BJ (cell line): ENCODE measurements around the gene CHCT1. TPM values are rescaled to one million over a fixed set of nuclear protein-coding genes. Genes with fewer than 3 reads are reported as not detected.

ENCODE experiments used
- CTCF ChIA-PET: fragments of 350-600 bp; formaldehyde crosslinking; extraction: SDS; loops from one replicate; lab custom pipeline; 2021; ENCODE audit warnings: antibody characterized with exemption, inconsistent platforms; lab: Yijun Ruan, JAX
- POLR2A ChIA-PET: fragments of 300-600 bp; sonication (Branson Sonifier 250); formaldehyde crosslinking; extraction: SDS; loops from one replicate; lab custom pipeline; 2021; ENCODE audit warnings: antibody characterized with exemption; lab: Charles Lee
- DNase-seq: peaks from one replicate; pipeline ENCODE4 v3.0.0-alpha.2; 2011; ENCODE audit warnings: low read depth
- H3K27me3 ChIP-seq: 2 replicates; pipeline ENCODE4 v1.6.0; 2011; ENCODE audit warnings: low read length; ENCODE audit not compliant: control insufficient read depth, insufficient read depth
- H3K36me3 ChIP-seq: 2 replicates; pipeline ENCODE4 v1.5.1; 2011; ENCODE audit warnings: low read length; ENCODE audit not compliant: control insufficient read depth, insufficient read depth
- H3K4me3 ChIP-seq: 2 replicates; pipeline ENCODE4 v1.5.1; 2011; ENCODE audit warnings: low read depth, mild to moderate bottlenecking, control low read depth, low read length
- polyA plus RNA-seq: library from polyadenylated mRNA; depleted of rRNA; stranded (reverse); fragments of >200 nt; gene quantifications from 2 replicates; pipeline ENCODE4 v1.2.3, GENCODE V29; 2011
- TF ChIP-seq, protein P1 (sequence below): IDR thresholded peaks from 2 replicates; pipeline ENCODE4 v1.5.1; 2011; ENCODE audit warnings: low read depth, mild to moderate bottlenecking, control low read depth, inconsistent platforms, low read length, moderate library complexity; ENCODE audit not compliant: insufficient read depth

The CHCT1 gene
- polyA plus RNA-seq, 1 experiment: not detected

DNA sequence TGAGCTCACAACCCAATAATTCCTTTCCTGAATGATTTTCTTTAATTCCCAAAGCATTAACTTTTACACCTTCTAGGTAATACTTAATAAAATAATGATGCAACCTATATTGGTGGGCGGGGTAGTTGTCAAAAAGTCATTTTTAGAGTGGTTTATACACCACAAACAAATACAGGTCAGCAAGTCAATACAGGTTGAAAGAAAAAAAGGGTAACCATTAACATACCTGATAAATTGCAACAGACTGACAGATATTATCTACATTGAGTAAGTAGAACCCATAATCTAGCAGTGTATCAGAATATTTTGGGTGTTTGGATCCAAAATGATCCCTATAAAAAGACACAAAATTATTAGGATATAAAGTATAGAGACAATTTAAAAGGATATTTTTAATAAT is 39.3 kb downstream of the CHCT1 start:
- TF ChIP-seq, protein P1, sequence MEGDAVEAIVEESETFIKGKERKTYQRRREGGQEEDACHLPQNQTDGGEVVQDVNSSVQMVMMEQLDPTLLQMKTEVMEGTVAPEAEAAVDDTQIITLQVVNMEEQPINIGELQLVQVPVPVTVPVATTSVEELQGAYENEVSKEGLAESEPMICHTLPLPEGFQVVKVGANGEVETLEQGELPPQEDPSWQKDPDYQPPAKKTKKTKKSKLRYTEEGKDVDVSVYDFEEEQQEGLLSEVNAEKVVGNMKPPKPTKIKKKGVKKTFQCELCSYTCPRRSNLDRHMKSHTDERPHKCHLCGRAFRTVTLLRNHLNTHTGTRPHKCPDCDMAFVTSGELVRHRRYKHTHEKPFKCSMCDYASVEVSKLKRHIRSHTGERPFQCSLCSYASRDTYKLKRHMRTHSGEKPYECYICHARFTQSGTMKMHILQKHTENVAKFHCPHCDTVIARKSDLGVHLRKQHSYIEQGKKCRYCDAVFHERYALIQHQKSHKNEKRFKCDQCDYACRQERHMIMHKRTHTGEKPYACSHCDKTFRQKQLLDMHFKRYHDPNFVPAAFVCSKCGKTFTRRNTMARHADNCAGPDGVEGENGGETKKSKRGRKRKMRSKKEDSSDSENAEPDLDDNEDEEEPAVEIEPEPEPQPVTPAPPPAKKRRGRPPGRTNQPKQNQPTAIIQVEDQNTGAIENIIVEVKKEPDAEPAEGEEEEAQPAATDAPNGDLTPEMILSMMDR: no peak
- no peak overlapping the region for H3K4me3 ChIP-seq
- CTCF ChIA-PET: no interaction called here
- peaks cover 8% of the 10 kb centered on the region for H3K36me3 ChIP-seq
- no peaks in the 10 kb centered on the region for H3K27me3 ChIP-seq
- POLR2A ChIA-PET: no interaction called here
- DNase-seq: no peak

DNA sequence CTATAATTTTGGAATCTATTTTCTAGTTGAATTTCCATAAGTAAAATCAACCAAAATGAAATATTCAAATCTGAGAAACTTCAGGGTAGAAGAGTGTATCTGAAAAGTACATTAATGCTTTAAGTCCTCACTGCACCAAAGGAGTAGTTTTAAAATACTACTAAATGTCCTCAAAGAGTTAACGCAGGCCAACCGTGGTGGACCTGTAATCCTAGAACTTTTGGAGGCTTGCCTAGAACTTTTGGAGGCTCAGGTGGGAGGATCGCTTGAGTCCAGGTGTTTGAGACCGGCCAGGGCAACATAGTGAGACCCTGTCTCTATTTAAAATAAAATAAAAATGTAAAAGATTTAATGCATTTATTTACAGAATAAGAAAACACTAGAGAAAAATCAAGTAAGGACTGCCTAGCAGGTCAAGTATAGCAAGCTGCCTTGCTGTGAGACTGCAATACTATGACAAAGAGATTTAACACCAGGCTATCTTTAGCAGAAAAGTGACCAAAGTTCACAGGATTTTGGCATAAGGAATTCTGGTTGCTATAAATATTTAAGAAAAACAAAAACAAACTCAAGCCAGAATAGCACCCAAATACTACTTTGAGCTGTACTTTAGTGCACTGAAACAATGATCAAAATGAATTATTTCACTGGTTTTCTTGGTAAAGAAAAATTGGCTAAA is 41.0 kb downstream of the CHCT1 start:
- no peak for DNase-seq
- CTCF ChIA-PET: interaction anchor here (0.7 kb wide), 1 partner anchor 82 kb away, joined by 3 read pairs; no protein-coding TSS in a partner anchor

DNA sequence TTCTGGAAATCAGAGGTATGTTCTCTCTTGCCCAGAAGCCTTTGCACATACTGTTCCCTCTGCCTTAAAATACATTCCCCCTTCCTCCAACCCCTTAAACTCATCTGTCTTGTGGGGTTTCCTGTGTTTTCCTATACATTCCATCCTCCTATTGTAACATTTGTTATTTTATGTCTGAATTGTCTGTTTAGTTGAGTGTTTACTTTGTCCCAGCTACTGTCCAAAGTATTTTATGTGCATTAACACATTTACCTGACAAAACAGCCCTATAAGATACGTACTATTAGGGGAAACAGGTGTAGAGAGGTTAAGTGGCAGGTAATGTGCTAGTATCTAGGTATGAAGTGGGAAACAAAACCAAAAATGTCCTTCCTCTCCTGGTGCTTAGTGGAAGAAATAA is 42.1 kb downstream of the CHCT1 start:
- DNase-seq: no peak
- peaks cover 8% of the 10 kb centered on the region for H3K36me3 ChIP-seq
- no peak overlapping the region for H3K4me3 ChIP-seq
- ChIA-PET POLR2A (no interaction called here), CTCF (no interaction called here)
- no peaks in the 10 kb centered on the region for H3K27me3 ChIP-seq
- TF ChIP-seq, protein P1: no peak

More for the DNA sequence above, 41.0 kb downstream of the CHCT1 start:
- H3K36me3 ChIP-seq: peaks cover 8% of the 10 kb centered on the region
- no peak overlapping the region for H3K4me3 ChIP-seq
- TF ChIP-seq, protein P1: no peak
- POLR2A ChIA-PET: interaction anchor here (0.5 kb wide), 1 partner anchor 114 kb away, joined by 4 read pairs; no protein-coding TSS in a partner anchor
- no peaks in the 10 kb centered on the region for H3K27me3 ChIP-seq

DNA sequence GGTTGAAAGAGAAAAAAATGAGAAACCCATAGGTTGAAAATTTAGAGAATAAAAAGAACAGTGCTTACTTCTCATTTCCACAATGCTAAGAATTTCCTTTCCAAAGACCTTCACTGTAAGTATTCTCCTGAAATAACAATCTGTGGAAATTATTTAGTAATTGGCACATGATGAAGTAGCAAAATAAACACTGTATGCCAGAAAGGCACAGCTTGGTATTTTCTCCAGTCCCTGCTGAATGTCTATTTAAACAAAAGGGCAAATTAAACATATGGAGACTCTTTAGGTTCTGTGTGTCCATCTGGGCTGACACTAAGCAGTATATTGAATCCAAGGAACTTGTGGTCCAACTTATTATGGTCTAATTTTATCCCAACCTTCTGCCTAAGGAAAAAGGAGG is 46.1 kb downstream of the CHCT1 start:
- no peak for DNase-seq
- ChIA-PET CTCF (no interaction called here), POLR2A (no interaction called here)
- Histone ChIP-seq H3K27me3 (no peaks in the 10 kb centered on the region), H3K36me3 (0 out of 2 replicates have a peak, but pooled peaks cover 1% of the 10 kb centered on the region), H3K4me3 (no peak overlapping the region)
- TF ChIP-seq, protein P1: no peak

DNA sequence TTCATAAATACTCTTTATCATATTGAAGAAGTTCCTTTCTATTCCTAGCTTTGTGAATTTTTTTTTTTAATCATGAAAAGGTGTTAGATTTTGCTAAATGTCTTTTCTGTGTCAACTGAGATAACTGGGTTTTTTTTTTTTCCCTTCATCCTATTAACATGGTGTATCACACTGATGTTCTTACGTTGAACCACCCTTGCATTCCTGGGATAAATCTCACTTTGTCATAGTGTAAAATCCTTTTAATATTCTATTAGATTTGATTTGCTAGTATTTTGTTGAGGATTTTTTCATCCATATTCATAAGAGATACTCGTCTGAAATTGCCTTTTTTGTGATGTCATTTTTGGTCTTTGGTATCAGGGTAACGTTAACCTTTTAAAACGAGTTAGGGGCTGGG is 49.2 kb downstream of the CHCT1 start:
- no peak for DNase-seq
- TF ChIP-seq, protein P1: no peak
- Histone ChIP-seq H3K27me3 (no peaks in the 10 kb centered on the region), H3K36me3 (no peaks in the 10 kb centered on the region), H3K4me3 (no peak overlapping the region)
- ChIA-PET CTCF (interaction anchor here (0.6 kb wide), 1 partner anchor 119 kb away, joined by 4 read pairs; no protein-coding TSS in a partner anchor), POLR2A (no interaction called here)
